ENCODE results near the gene C1QL4.
"Not testable (repeated sequence)": the region's sequence is repeated elsewhere in the genome, so short reads cannot be mapped to it uniquely, and the experiment has no call there.

Gene C1QL4

DNA sequence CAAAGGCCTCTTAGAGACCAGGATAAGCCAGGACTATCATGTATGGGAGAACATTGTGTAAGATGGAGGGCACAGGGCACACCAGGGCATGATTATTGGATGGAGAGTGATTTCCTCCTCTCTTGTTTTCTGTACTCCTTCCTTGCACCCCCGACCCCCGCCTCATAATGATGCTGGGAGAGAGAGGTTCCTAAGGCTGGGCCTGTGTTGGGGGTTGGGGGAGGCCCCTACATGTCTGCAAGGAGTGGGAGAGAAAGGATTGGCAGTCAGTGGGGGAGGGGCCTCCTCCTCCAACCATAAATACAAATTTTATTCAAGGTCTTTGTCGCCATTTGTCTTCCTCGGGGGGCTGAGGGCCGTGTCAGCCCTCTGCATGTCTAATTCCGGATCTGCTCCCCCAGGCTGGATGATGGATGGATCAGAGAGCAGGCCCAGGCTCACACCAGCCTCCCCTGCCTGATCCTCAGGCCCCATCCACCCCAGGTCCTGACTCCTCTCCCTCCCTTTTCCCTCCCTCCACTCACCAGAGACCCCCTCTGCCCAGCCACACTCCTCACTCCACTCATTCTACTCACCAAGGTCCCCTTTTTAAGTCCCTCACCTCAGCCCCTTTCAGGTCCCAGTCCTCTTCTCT, 2.0 kb upstream of the C1QL4 start:
- intact Hi-C loops (cut with DNase I) = no loop called here
- peak in 1 of 42 donors; percentile 34 for DNase-seq

DNA sequence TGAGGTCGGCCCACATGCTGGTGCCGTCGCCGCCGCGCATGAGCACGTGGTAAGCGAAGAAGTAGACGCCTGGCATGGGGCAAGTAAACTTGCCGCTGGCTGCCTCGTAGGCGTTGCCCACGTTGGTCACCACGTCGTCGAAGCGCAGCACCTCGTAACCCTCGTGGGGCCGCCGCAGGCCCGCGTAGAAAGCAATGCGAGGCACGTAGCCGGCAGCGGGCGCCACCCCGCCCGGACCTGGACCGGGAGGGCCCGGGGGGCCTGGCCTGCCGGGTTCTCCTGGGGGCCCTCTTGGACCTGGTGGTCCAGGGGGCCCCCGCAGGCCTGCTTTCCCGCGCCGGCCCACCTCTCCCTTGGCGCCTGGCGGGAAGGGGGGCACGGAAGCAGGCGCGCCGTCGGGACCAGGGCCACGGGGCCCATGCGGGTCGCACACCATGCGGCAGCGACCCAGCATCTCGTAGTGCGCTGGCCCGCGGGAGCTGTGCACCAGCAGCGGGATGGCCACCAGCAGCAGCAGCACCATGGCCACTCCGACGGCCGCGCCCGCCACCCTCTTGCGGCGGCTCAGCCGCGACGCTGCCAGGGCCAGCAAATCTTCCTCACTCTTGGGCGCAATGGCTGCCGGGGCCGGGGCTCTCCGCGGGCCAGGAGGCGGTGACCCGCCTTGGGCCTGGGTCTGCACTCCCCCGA, 888 bp downstream of the C1QL4 start:
- intact Hi-C loops (cut with DNase I) = no loop called here
- no peak for DNase-seq

GRCh38 chr12:49335118-49335954, 1.7 kb downstream of the C1QL4 start:
- peak in 1 of 42 donors; percentile 7 for DNase-seq
- intact Hi-C loops (cut with DNase I) = no loop called here

- no peak for DNase-seq
- intact Hi-C loops (cut with DNase I) = no loop called here
Measured at GRCh38 chr12:49334681-49335080, 2.3 kb downstream of the C1QL4 start.

DNA sequence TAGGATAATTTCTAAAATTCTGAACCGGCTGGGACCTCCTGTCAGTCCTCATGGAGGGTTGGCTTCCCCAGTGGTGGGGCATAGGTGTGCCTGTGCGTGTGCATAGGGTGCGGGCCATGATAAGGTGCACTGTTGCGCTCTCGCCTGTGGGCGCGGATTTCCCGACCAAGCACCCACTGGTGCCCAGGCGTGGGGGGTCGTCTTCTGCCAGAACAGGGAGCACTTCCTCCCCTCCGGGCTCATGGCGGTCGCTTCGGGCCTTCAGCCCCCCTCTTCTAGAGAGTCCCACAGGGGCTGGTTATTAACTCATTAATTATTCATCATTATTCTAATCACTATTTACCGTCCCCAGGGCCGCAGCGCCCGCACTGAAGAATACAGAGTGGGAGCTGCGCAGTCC, 2.8 kb downstream of the C1QL4 start:
- intact Hi-C loops (cut with DNase I) = no loop called here
- DNase-seq = no peak

DNA sequence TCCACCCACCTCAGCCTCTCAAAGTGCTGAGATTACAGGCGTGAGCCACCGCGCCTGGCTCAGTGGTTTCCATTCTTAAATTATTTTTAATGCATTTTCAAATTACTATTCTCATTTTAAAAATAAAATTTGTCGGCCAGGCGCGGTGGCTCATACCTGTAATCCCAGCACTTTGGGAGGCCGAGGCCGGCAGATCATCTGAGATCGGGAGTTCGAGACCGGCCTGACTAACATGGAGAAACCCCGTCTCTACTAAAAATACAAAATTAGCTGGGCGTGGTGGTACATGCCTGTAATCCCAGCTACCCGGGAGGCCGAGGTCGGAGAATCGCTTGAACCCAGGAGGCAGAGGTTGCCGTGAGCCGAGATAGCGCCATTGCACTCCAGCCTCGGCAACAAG, 3.2 kb downstream of the C1QL4 start:
- peak in 1 of 42 donors; percentile 21 for DNase-seq
- intact Hi-C loops (cut with DNase I) = not testable (repeated sequence)

DNA sequence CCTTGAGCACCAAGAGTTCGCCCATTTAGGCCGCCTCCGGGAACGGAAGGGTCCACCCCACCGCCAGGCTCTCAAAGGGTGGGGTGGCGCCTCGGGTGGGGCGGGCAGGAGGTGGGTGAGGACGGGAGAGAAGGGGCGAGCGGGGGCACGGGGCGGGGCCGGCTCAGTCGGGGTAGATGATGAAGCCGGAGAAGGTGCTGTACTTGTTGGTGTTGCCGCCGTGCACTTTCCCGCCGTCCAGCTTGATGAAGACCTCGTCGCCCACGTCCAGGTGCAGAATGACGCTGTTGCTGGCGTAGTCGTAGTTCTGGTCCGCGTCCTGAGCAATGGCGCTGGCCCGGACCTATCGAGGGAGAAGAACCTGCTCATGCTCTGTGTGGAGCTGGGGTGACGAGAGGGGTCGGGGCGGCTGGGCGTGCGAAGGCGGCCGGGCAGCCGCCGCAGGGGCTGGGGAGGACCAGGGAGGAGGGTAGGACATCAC, 4.1 kb downstream of the C1QL4 start:
- peak in 1 of 42 donors; percentile 25 for DNase-seq
- intact Hi-C loops (cut with DNase I) = no loop called here

GRCh38 chr12:49332441-49332861, 4.5 kb downstream of the C1QL4 start:
- intact Hi-C loops (cut with DNase I) = no loop called here
- no peak for DNase-seq

DNA sequence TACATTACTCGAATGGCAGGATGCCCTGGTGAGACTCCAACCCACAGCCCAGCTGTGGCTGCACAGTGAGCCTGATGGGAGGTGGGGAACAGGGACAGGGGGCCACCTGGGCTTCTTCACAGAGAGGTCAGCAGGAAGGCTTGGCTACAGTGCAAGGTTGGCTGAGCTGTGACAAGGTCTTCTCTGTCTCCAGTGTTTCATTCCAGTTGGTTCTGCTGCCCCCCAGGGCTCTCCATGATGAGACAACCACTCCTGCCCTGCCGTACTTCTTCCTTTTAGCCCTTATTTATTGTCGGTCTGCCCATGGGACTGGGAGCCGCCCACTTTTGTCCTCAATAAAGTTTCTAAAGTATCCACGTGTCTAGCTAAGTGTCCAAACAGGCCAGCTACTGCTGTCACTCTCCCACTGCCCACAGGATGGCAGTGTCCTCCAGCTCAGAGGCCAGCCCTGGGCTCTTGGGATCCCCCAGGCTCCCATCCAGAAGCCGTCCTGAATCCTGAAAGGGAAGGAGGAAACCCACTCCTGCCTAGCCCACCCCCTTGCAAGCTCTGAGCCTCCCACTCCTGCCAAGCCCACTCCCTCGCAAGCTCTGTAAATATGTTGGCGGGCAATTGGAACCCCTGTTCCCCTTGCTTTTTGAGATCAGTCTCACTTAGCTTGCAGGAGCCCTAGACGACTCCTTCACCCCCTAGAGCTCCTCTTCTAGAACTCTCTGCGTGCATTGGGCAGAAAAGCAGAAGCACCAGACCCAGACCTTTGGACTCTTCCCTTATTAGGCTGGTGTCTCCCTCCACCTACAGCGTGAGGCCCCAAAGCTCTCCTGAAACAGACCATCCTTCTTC, 5.4 kb downstream of the C1QL4 start:
- peak in 41 of 42 donors; percentile 33 to 89 (median 70) for DNase-seq
- intact Hi-C loops (cut with DNase I) = no loop called here

- DNase-seq = peak in 2 of 42 donors; percentile 12 to 22
- intact Hi-C loops (cut with DNase I) = no loop called here
Measured at GRCh38 chr12:49330631-49331379, 6.2 kb downstream of the C1QL4 start.

DNA sequence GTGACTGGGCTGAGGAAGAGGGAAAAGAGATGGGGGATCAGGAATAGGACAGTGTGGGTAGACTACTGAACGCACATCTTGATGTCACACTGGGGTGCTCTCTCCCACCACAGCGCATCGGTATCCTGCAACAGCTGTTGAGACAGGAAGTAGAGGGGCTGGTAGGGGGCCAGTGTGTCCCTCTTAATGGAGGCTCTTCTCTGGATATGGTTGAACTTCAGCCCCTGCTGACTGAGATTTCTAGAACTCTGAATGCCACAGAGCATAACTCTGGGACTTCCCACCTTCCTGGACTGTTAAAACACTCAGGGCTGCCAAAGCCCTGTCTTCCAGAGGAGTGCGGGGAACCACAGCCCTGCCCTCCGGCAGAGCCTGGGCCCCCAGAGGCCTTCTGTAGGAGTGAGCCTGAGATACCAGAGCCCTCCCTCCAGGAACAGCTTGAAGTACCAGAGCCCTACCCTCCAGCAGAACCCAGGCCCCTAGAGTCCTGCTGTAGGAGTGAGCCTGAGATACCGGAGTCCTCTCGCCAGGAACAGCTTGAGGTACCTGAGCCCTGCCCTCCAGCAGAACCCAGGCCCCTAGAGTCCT, 6.9 kb downstream of the C1QL4 start:
- intact Hi-C loops (cut with DNase I) = no loop called here
- peak in 1 of 42 donors; percentile 5 for DNase-seq

DNA sequence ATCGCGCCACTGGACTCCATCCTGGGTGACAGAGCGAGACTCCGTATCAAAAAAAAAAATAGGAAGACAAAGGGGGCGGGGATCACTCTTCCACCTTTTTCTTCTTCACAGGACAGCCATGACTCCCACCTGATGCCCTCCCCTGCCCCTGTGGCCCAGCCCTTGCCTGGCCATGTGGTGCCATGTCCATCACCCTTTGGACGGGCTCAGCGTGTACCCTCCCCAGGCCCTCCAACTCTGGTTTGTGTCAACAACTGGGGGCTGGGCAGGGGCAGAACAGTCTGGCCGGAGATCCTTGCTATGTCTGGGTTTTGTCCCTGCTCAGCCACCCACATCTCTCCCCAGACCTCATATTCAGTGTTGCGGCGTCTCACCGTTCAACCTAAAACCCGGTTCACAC, 8.2 kb downstream of the C1QL4 start:
- DNase-seq = peak in 1 of 42 donors; percentile 7
- intact Hi-C loops (cut with DNase I) = no loop called here

- DNase-seq = no peak
- intact Hi-C loops (cut with DNase I) = no loop called here
Measured at GRCh38 chr12:49327887-49328286, 9.1 kb downstream of the C1QL4 start.

GRCh38 chr12:49327368-49327767, 9.6 kb downstream of the C1QL4 start:
- intact Hi-C loops (cut with DNase I) = no loop called here

GRCh38 chr12:49325606-49326005, 11.4 kb downstream of the C1QL4 start:
- intact Hi-C loops (cut with DNase I) = no loop called here
- DNase-seq = peak in 1 of 42 donors; percentile 13

More at GRCh38 chr12:49327368-49327767, 9.6 kb downstream of the C1QL4 start:
- DNase-seq = peak in 1 of 42 donors; percentile 9

DNA sequence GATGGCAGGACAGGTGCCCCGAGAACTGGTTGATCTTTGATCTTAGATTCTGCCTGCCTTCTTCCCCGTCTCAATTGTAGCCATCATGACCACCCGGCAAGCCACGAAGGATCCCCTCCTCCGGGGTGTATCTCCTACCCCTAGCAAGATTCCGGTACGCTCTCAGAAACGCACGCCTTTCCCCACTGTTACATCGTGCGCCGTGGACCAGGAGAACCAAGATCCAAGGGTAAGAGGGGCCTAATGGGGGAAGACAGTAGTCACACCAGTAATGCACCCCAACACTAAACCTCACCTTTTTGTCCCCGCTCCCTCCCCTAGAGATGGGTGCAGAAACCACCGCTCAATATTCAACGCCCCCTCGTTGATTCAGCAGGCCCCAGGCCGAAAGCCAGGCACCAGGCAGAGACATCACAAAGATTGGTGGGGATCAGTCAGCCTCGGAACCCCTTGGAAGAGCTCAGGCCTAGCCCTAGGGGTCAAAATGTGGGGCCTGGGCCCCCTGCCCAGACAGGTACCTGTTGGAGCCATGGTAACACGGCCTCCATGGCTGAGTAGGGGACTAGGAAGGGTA, 13.4 kb downstream of the C1QL4 start:
- DNase-seq = peak in 1 of 42 donors; percentile 24
- intact Hi-C loops (cut with DNase I) = no loop called here

GRCh38 chr12:49322708-49323523, 14.1 kb downstream of the C1QL4 start, which contains the start of gene TROAP:
Gene TROAP, plus strand, starts transcription at chr12:49323255. Its CDS starts 354 bp downstream, at chr12:49323609.
- peak; percentile 91 to 99 (median 98) for DNase-seq
- intact Hi-C loops (cut with DNase I) = no loop called here
